ENCODE results near the gene ZBED4. TPM values are rescaled to one million over a fixed set of nuclear protein-coding genes. Genes with fewer than 3 reads are reported as not detected.

Gene ZBED4
- total RNA-seq, 1 donor from 2014 or later, result 22.7 TPM

GRCh38 chr22:49894322-49895054 is 40.8 kb downstream of the ZBED4 start:
- peaks cover 6% of the 10 kb centered on the region for H3K36me3 ChIP-seq (ENCODE audit: insufficient read depth, low read length)
- TF ChIP-seq EZH2 (IDR thresholded peaks at IDR 0.05; ENCODE audit: insufficient read depth, low read length), result no peak
- no peaks in the 10 kb centered on the region for H3K9me3 ChIP-seq (ENCODE audit: insufficient read depth, low read depth, low read length)
- no peaks in the 10 kb centered on the region for H3K4me1 ChIP-seq (ENCODE audit: insufficient read depth, low read length)
- FAIRE-seq (no peak), DNase-seq (ENCODE audit: low read depth) (no peak)
- H3K4me1 Mint-ChIP-seq (ENCODE audit: low read depth, unreplicated experiment), result no peaks in the 10 kb centered on the region
- H3K27me3 ChIP-seq (ENCODE audit: insufficient read depth, low read length), result no peaks in the 10 kb centered on the region
- H3K4me2 ChIP-seq (ENCODE audit: low read length), result no peak overlapping the region
- peaks cover 10% of the 10 kb centered on the region for H3K79me2 ChIP-seq (ENCODE audit: insufficient read depth, low read length)
- no peak overlapping the region for H2AFZ ChIP-seq (ENCODE audit: low read depth, low read length)
- peaks cover 9% of the 10 kb centered on the region for H3K9me3 Mint-ChIP-seq (ENCODE audit: unreplicated experiment)
- H3K9ac ChIP-seq (ENCODE audit: low read length), result no peak overlapping the region
- no peak overlapping the region for H3K27ac ChIP-seq (ENCODE audit: low read depth, low read length)
- peaks cover 42% of the 10 kb centered on the region for H3K36me3 Mint-ChIP-seq (ENCODE audit: low read depth, unreplicated experiment)
- H3K4me3 Mint-ChIP-seq (ENCODE audit: unreplicated experiment), result no peak overlapping the region
- peaks cover 28% of the 10 kb centered on the region for H4K20me1 ChIP-seq (ENCODE audit: insufficient read depth, low read length)
- H3K4me3 ChIP-seq (ENCODE audit: insufficient read depth, low read depth, low read length), result no peak overlapping the region
- H3K27me3 Mint-ChIP-seq (ENCODE audit: low read depth, unreplicated experiment), result no peaks in the 10 kb centered on the region
- H3K27ac Mint-ChIP-seq (ENCODE audit: unreplicated experiment), result no peak overlapping the region

GRCh38 chr22:49896201-49896600 is 42.6 kb downstream of the ZBED4 start:
- no peaks in the 10 kb centered on the region for H3K27me3 Mint-ChIP-seq (ENCODE audit: low read depth, unreplicated experiment)
- Histone ChIP-seq H3K27ac (ENCODE audit: low read depth, low read length) (no peak overlapping the region), H2AFZ (ENCODE audit: low read depth, low read length) (no peak overlapping the region), H3K9ac (ENCODE audit: low read length) (no peak overlapping the region), H3K4me2 (ENCODE audit: low read length) (no peak overlapping the region), H3K36me3 (ENCODE audit: insufficient read depth, low read length) (peaks cover 2% of the 10 kb centered on the region), H3K9me3 (ENCODE audit: insufficient read depth, low read depth, low read length) (no peaks in the 10 kb centered on the region), H3K79me2 (ENCODE audit: insufficient read depth, low read length) (peaks cover 4% of the 10 kb centered on the region), H4K20me1 (ENCODE audit: insufficient read depth, low read length) (peaks cover 24% of the 10 kb centered on the region), H3K4me3 (ENCODE audit: insufficient read depth, low read depth, low read length) (no peak overlapping the region), H3K4me1 (ENCODE audit: insufficient read depth, low read length) (no peaks in the 10 kb centered on the region), H3K27me3 (ENCODE audit: insufficient read depth, low read length) (no peaks in the 10 kb centered on the region)
- no peak overlapping the region for H3K4me3 Mint-ChIP-seq (ENCODE audit: unreplicated experiment)
- TF ChIP-seq CTCF (IDR thresholded peaks at IDR 0.05; ENCODE audit: insufficient read depth, low read depth, low read length) (no peak), EZH2 (IDR thresholded peaks at IDR 0.05; ENCODE audit: insufficient read depth, low read length) (no peak)
- peaks cover 30% of the 10 kb centered on the region for H3K36me3 Mint-ChIP-seq (ENCODE audit: low read depth, unreplicated experiment)
- no peak for FAIRE-seq
- DNase-seq (ENCODE audit: low read depth), result no peak
- no peak overlapping the region for H3K27ac Mint-ChIP-seq (ENCODE audit: unreplicated experiment)
- no peaks in the 10 kb centered on the region for H3K4me1 Mint-ChIP-seq (ENCODE audit: low read depth, unreplicated experiment)
- H3K9me3 Mint-ChIP-seq (ENCODE audit: unreplicated experiment), result peaks cover 5% of the 10 kb centered on the region

- Histone ChIP-seq H3K9me3 (ENCODE audit: insufficient read depth, low read depth, low read length) (peaks cover 4% of the 10 kb centered on the region), H3K27me3 (ENCODE audit: insufficient read depth, low read length) (no peaks in the 10 kb centered on the region), H3K27ac (ENCODE audit: low read depth, low read length) (no peak overlapping the region), H2AFZ (ENCODE audit: low read depth, low read length) (no peak overlapping the region), H3K4me1 (ENCODE audit: insufficient read depth, low read length) (no peaks in the 10 kb centered on the region), H3K4me3 (ENCODE audit: insufficient read depth, low read depth, low read length) (no peak overlapping the region), H4K20me1 (ENCODE audit: insufficient read depth, low read length) (peaks cover 29% of the 10 kb centered on the region), H3K4me2 (ENCODE audit: low read length) (no peak overlapping the region), H3K79me2 (ENCODE audit: insufficient read depth, low read length) (peaks cover 4% of the 10 kb centered on the region), H3K36me3 (ENCODE audit: insufficient read depth, low read length) (peaks cover 2% of the 10 kb centered on the region), H3K9ac (ENCODE audit: low read length) (no peak overlapping the region)
- H3K36me3 Mint-ChIP-seq (ENCODE audit: low read depth, unreplicated experiment), result peaks cover 25% of the 10 kb centered on the region
- H3K4me1 Mint-ChIP-seq (ENCODE audit: low read depth, unreplicated experiment), result no peaks in the 10 kb centered on the region
- no peak overlapping the region for H3K27ac Mint-ChIP-seq (ENCODE audit: unreplicated experiment)
- DNase-seq (ENCODE audit: low read depth) (no peak), FAIRE-seq (no peak)
- no peaks in the 10 kb centered on the region for H3K27me3 Mint-ChIP-seq (ENCODE audit: low read depth, unreplicated experiment)
- TF ChIP-seq EZH2 (IDR thresholded peaks at IDR 0.05; ENCODE audit: insufficient read depth, low read length) (no peak), CTCF (IDR thresholded peaks at IDR 0.05; ENCODE audit: insufficient read depth, low read depth, low read length) (no peak)
- no peak overlapping the region for H3K4me3 Mint-ChIP-seq (ENCODE audit: unreplicated experiment)
- peaks cover 4% of the 10 kb centered on the region for H3K9me3 Mint-ChIP-seq (ENCODE audit: unreplicated experiment)
Measured at GRCh38 chr22:49897015-49897684, 43.5 kb downstream of the ZBED4 start.

Measured in astrocyte (in vitro differentiated cells and primary cell).